Fibroblast of skin of right biceps (primary cell): ENCODE data around the gene RFPL4AL1.
"Not testable (repeated sequence)": the region's sequence is repeated elsewhere in the genome, so short reads cannot be mapped to it uniquely, and the experiment has no call there.

Experiments used
- DNase-seq: peaks from one replicate; pipeline ENCODE4 v3.0.0-alpha.2; 2013

The RFPL4AL1 gene

GRCh38 chr19:55768818-55769217 is at the start of gene RFPL4AL1:
Gene RFPL4AL1, plus strand, starts transcription at chr19:55769118. Its CDS starts 2,687 bp downstream, at chr19:55771805.
- DNase-seq, result not testable (repeated sequence)

GRCh38 chr19:55720214-55720746 is 48.6 kb upstream of the RFPL4AL1 start:
- DNase-seq, result no peak

- no peak for DNase-seq
These were observed 48.1 kb upstream of the RFPL4AL1 start for GRCh38 chr19:55720801-55721200.

GRCh38 chr19:55723491-55723890 is 45.4 kb upstream of the RFPL4AL1 start:
- no peak for DNase-seq

GRCh38 chr19:55730378-55730777 is 38.5 kb upstream of the RFPL4AL1 start:
- not testable (repeated sequence) for DNase-seq

GRCh38 chr19:55738302-55738701 is 30.6 kb upstream of the RFPL4AL1 start, which contains the start of gene NLRP9:
Gene NLRP9, minus strand, starts transcription at chr19:55738402. Its CDS starts 28 bp downstream, at chr19:55738374.
- DNase-seq, result no peak

- no peak for DNase-seq
These were observed 18.2 kb upstream of the RFPL4AL1 start for GRCh38 chr19:55750715-55751114.

- DNase-seq, result no peak
These were observed 15.5 kb upstream of the RFPL4AL1 start for GRCh38 chr19:55753401-55753800.

GRCh38 chr19:55756808-55757207 is 12.1 kb upstream of the RFPL4AL1 start:
- DNase-seq, result not testable (repeated sequence)

GRCh38 chr19:55758797-55759196 is 10.1 kb upstream of the RFPL4AL1 start, which contains the start of gene RFPL4A:
Gene RFPL4A, plus strand, starts transcription at chr19:55759097. Its CDS starts 2,704 bp downstream, at chr19:55761801.
- not testable (repeated sequence) for DNase-seq

- DNase-seq, result no peak
These were observed 2.5 kb upstream of the RFPL4AL1 start for GRCh38 chr19:55766466-55766865.

GRCh38 chr19:55769632-55770031 is 714 bp downstream of the RFPL4AL1 start:
- DNase-seq, result not testable (repeated sequence)

GRCh38 chr19:55777528-55777927 is 8.6 kb downstream of the RFPL4AL1 start:
- DNase-seq, result no peak

GRCh38 chr19:55778331-55778730 is 9.4 kb downstream of the RFPL4AL1 start:
- no peak for DNase-seq

GRCh38 chr19:55781112-55781511 is 12.2 kb downstream of the RFPL4AL1 start:
- DNase-seq, result no peak

- no peak for DNase-seq
These were observed 26.1 kb downstream of the RFPL4AL1 start for GRCh38 chr19:55795021-55795420.

GRCh38 chr19:55801416-55801815 is 32.5 kb downstream of the RFPL4AL1 start:
- DNase-seq, result no peak

- DNase-seq, result no peak
These were observed 33.4 kb downstream of the RFPL4AL1 start for GRCh38 chr19:55802281-55802680.

- DNase-seq, result peak; percentile 11
These were observed 40.6 kb downstream of the RFPL4AL1 start for GRCh38 chr19:55809381-55810058.

GRCh38 chr19:55811340-55811739 is 42.4 kb downstream of the RFPL4AL1 start:
- DNase-seq, result no peak

GRCh38 chr19:55812449-55812848 is 43.5 kb downstream of the RFPL4AL1 start:
- DNase-seq, result no peak

- DNase-seq, result no peak
These were observed 45.0 kb downstream of the RFPL4AL1 start for GRCh38 chr19:55813906-55814305.

GRCh38 chr19:55820037-55820436 is 51.1 kb downstream of the RFPL4AL1 start:
- no peak for DNase-seq
